A549 (cell line): ENCODE results near the gene SPEN. TPM values are rescaled to one million over a fixed set of nuclear protein-coding genes. Genes with fewer than 3 reads are reported as not detected.
A peak's percentile ranks its signal among the peaks of the same experiment; 100 is the strongest.

ENCODE experiments used
- ATAC-seq, 2 experiments: fragments of 200-7000 bp in 1 of 2; fragments of >200 bp in 1 of 2; cut with Nextera tagmentation in 1 of 2; cut with Tn5 transposase in 1 of 2; 3 replicates each; pipeline versions ENCODE4 v1.8.0 to v1.9.1; 2018 to 2020; ENCODE audit warnings: mild to moderate bottlenecking in 1 of 2, moderate library complexity in 1 of 2
- CTCF ChIA-PET: fragments of 300-600 bp; sonication (Branson Sonifier 250); formaldehyde crosslinking; extraction: SDS; loops from one replicate; lab custom pipeline; 2021; ENCODE audit warnings: antibody characterized with exemption, inconsistent platforms; lab: Yijun Ruan, JAX
- POLR2A ChIA-PET: fragments of 350-600 bp; formaldehyde crosslinking; extraction: SDS; loops from one replicate; lab custom pipeline; 2021; ENCODE audit warnings: antibody characterized with exemption, inconsistent platforms; lab: Yijun Ruan, JAX
- DNase-seq, 2 experiments: peaks; one replicate each; pipeline versions ENCODE4 v3.0.0 to v3.0.0-alpha.2; 2011 to 2016; ENCODE audit warnings: low read depth in 1 of 2, low spot score in 1 of 2
- FAIRE-seq: peaks from 2 replicates; lab custom pipeline; 2011; peaks lifted over from hg19 to GRCh38; lab: Jason Lieb, UNC
- H3K27ac ChIP-seq, 2 experiments: fragments of >200 bp; sonication (Bioruptor Twin); formaldehyde crosslinking; 3 replicates each; pipeline ENCODE4 v1.5.1; 2016 to 2017
- H3K4me1 ChIP-seq: fragments of >200 bp; sonication (Bioruptor Twin); formaldehyde crosslinking; 3 replicates; pipeline ENCODE4 v1.6.1; 2016
- H3K4me2 ChIP-seq: fragments of >200 bp; sonication (Bioruptor Twin); formaldehyde crosslinking; 3 replicates; pipeline ENCODE4 v1.6.1; 2016
- H3K4me3 ChIP-seq: fragments of >200 bp; sonication (Bioruptor Twin); formaldehyde crosslinking; 3 replicates; pipeline ENCODE4 v1.5.1; 2016
- H3K9me3 ChIP-seq: fragments of >200 bp; sonication (Bioruptor Twin); formaldehyde crosslinking; 3 replicates; pipeline ENCODE4 v1.6.1; 2016
- BHLHE40 ChIP-seq: IDR thresholded peaks from 2 replicates; pipeline ENCODE4 v1.6.1; 2012; ENCODE audit warnings: low read depth, low read length, inconsistent platforms
- CBX8 ChIP-seq: fragments of 200-600 bp; sonication (generic); IDR thresholded peaks from 2 replicates; pipeline ENCODE4 v1.6.1; 2016
- CEBPB ChIP-seq, 2 experiments: fragments of >200 bp in 1 of 2; sonication (Bioruptor Twin) in 1 of 2; formaldehyde crosslinking in 1 of 2; IDR thresholded peaks; 2 replicates each; pipeline ENCODE4 v1.6.1; 2012 to 2016
- CHD2 ChIP-seq: fragments of 150-350 bp; IDR thresholded peaks from 2 replicates; pipeline ENCODE4 v1.6.1; 2014; ENCODE audit warnings: low read length; ENCODE audit not compliant: partially characterized antibody
- EHF ChIP-seq: fragments of 250-450 bp; sonication (Bioruptor Pico); IDR thresholded peaks from 2 replicates; pipeline ENCODE4 v1.5.0; 2020; ENCODE audit warnings: mild to moderate bottlenecking
- EHMT2 ChIP-seq: fragments of 200-600 bp; sonication (generic); IDR thresholded peaks from 2 replicates; pipeline ENCODE4 v1.6.1; 2016; ENCODE audit warnings: antibody characterized with exemption, low read depth, mild to moderate bottlenecking, moderate library complexity
- EP300 ChIP-seq, 2 experiments: fragments of >200 bp; sonication (Bioruptor Twin); formaldehyde crosslinking; IDR thresholded peaks; 2 replicates in 1 of 2; 3 replicates in 1 of 2; pipeline ENCODE4 v1.6.1; 2016 to 2017
- FOSB ChIP-seq: fragments of 250-450 bp; sonication (Bioruptor Pico); IDR thresholded peaks from 2 replicates; pipeline ENCODE4 v1.5.0; 2020; ENCODE audit warnings: mild to moderate bottlenecking, moderate library complexity
- FOXS1 ChIP-seq: fragments of 250-450 bp; sonication (Bioruptor Pico); IDR thresholded peaks from 2 replicates; pipeline ENCODE4 v1.5.0; 2020; ENCODE audit warnings: mild to moderate bottlenecking, moderate library complexity
- HDAC2 ChIP-seq: fragments of 200-600 bp; sonication (generic); IDR thresholded peaks from 2 replicates; pipeline ENCODE4 v1.6.1; 2016
- HOXB5 ChIP-seq: fragments of 250-450 bp; sonication (Bioruptor Pico); IDR thresholded peaks from 2 replicates; pipeline ENCODE4 v1.5.0; 2020; ENCODE audit warnings: mild to moderate bottlenecking, moderate library complexity
- JUN ChIP-seq, 2 experiments: fragments of >200 bp; sonication (Bioruptor Twin); formaldehyde crosslinking; IDR thresholded peaks; 2 replicates in 1 of 2; 3 replicates in 1 of 2; pipeline ENCODE4 v1.6.1; 2016 to 2017
- JUNB ChIP-seq: fragments of >200 bp; sonication (Bioruptor Twin); formaldehyde crosslinking; IDR thresholded peaks from 2 replicates; pipeline ENCODE4 v1.6.1; 2016
- KDM1A ChIP-seq: fragments of 200-600 bp; sonication (generic); IDR thresholded peaks from 2 replicates; pipeline ENCODE4 v1.6.1; 2016; ENCODE audit warnings: low read depth, mild to moderate bottlenecking
- NPAS2 ChIP-seq: fragments of 250-450 bp; sonication (Bioruptor Pico); IDR thresholded peaks from 2 replicates; pipeline ENCODE4 v1.8.0; 2022; ENCODE audit warnings: mild to moderate bottlenecking, moderate library complexity, borderline replicate concordance
- PHF8 ChIP-seq: fragments of 200-600 bp; sonication (generic); IDR thresholded peaks from 2 replicates; pipeline ENCODE4 v1.6.1; 2016; ENCODE audit warnings: low read depth, mild to moderate bottlenecking, antibody characterized with exemption, moderate library complexity, borderline replicate concordance
- POLR2AphosphoS2 ChIP-seq: conservative IDR thresholded peaks from 2 replicates; pipeline ENCODE4 v1.6.1; 2012; ENCODE audit warnings: low read length, improper control_type of control experiment, inconsistent platforms
- RCOR1 ChIP-seq: fragments of 150-350 bp; IDR thresholded peaks from 2 replicates; pipeline ENCODE4 v1.6.1; 2014; ENCODE audit warnings: antibody characterized with exemption, low read length, low read depth
- RNF2 ChIP-seq: fragments of 200-600 bp; sonication (generic); IDR thresholded peaks from 2 replicates; pipeline ENCODE4 v1.6.1; 2016; ENCODE audit warnings: low read depth, mild to moderate bottlenecking, antibody characterized with exemption, moderate library complexity, borderline replicate concordance
- SMC3 ChIP-seq: fragments of >200 bp; sonication (Bioruptor Twin); formaldehyde crosslinking; IDR thresholded peaks from 3 replicates; pipeline ENCODE4 v1.6.1; 2018; ENCODE audit warnings: inconsistent platforms
- TFCP2L1 ChIP-seq: fragments of 250-450 bp; sonication (Bioruptor Pico); IDR thresholded peaks from 2 replicates; pipeline ENCODE4 v1.5.0; 2021; ENCODE audit warnings: mild to moderate bottlenecking
- ZC3H11A ChIP-seq: fragments of 450-650 bp; IDR thresholded peaks from 2 replicates; pipeline ENCODE4 v1.6.1; 2014; ENCODE audit warnings: antibody characterized with exemption, mild to moderate bottlenecking
- ZFP36 ChIP-seq: fragments of 450-650 bp; IDR thresholded peaks from 2 replicates; pipeline ENCODE4 v1.6.1; 2014; ENCODE audit warnings: borderline replicate concordance; ENCODE audit not compliant: partially characterized antibody
- ZNF302 ChIP-seq: fragments of 250-450 bp; sonication (Bioruptor Pico); IDR thresholded peaks from 2 replicates; pipeline ENCODE4 v1.9.0; 2021; ENCODE audit warnings: inconsistent platforms, mild to moderate bottlenecking, moderate library complexity
- WGBS: methylation state at CpG from one replicate; pipeline ENCODE4 v1.1.6; 2017; ENCODE audit errors: missing lambda C conversion rate; 5-methylcytosine and 5-hydroxymethylcytosine counted together
- polyA plus RNA-seq, 4 experiments: library from polyadenylated mRNA; depleted of rRNA in 3 of 4; stranded (reverse); fragments of >200 nt; fragmentation: RNase III in 1 of 4; extraction: RNeasy Plus Mini Kit Qiagen cat#74134 plus additional on column Dnase treatment in 1 of 4; gene quantifications; 2 replicates in 3 of 4; 3 replicates in 1 of 4; pipeline ENCODE4 v1.2.3, GENCODE V29; 2011 to 2017
- TF ChIP-seq, protein P1 (sequence below): fragments of 250-450 bp; sonication (Bioruptor Pico); IDR thresholded peaks from 2 replicates; pipeline ENCODE4 v1.5.0; 2021; ENCODE audit warnings: mild to moderate bottlenecking, moderate library complexity, borderline replicate concordance
- TF ChIP-seq, protein P2 (sequence below): IDR thresholded peaks from 2 replicates; pipeline ENCODE4 v1.6.1; 2012
- TF ChIP-seq, protein P3 (sequence below): fragments of 250-450 bp; sonication (Bioruptor Pico); IDR thresholded peaks from 2 replicates; pipeline ENCODE4 v1.5.0; 2020; ENCODE audit warnings: low read depth, mild to moderate bottlenecking, moderate library complexity
- TF ChIP-seq, protein P4 (sequence below): fragments of 150-350 bp; IDR thresholded peaks from 2 replicates; pipeline ENCODE4 v1.6.1; 2014; ENCODE audit warnings: low read depth, mild to moderate bottlenecking, low read length
- TF ChIP-seq, protein P5 (sequence below): fragments of >200 bp; sonication (Bioruptor Twin); formaldehyde crosslinking; IDR thresholded peaks from 3 replicates; pipeline ENCODE4 v1.5.1; 2016

SPEN gene
- polyA plus RNA-seq, 2 of the 4 experiments (the other 2 are of a cell fraction), result 7.0 to 15.5 TPM

DNA sequence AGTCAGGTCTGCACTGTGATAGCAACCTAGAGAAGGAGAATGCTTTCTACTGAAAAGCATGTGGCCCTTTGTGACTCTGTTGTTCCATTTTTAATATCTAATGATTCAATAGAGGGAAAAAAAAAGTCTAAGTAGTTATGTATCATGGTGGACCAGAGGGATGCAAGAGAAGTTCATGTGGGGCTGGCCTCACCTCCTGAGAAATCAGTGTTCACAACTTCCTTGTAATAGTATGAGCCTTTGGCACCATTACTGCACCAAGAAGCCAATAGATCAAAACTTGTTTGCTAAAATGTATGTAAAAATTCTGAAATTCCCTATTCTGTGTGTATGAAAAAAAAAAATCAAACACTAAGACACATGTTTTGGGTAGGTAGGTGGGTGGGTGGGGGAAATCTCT lies 123.4 kb downstream of the SPEN start (continued):
- TF ChIP-seq NPAS2, result no peak
- TF ChIP-seq FOXS1 (CRISPR knock-in tag), result no peak
- TF ChIP-seq ZFP36, result no peak
- no peak for TF ChIP-seq CBX8
- no peak for TF ChIP-seq JUN (IDR thresholded peaks at IDR 0.05)
- no peak for TF ChIP-seq HOXB5

DNA sequence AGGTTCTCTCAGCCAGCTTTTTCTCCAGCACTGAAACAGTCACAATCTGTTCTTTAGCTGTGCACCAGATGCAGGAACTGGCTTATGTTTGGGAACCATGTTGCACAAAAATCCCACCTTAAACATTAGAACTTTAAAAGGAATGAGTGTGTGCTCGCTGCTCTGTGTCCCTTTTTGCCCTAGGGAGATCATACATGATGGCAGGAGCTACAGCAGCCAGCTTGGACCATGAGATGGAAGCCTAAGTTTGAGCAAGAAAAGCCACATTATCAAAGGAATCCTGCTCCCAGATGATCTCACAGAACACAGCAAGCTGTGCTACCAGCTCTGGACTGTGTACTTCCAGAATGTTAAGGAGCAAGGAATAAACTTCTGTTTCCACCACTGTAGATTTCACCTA lies 124.9 kb downstream of the SPEN start:
- H3K4me1 ChIP-seq, result peaks cover 11% of the 10 kb centered on the region; the same call in 2 of the 3 replicates
- FAIRE-seq (no peak), DNase-seq (no peak), ATAC-seq (no peak)
- CTCF ChIA-PET, result no interaction called here
- POLR2A ChIA-PET, result interaction anchor here (1.1 kb wide), 1 partner anchor 138 kb away, joined by 3 read pairs; no protein-coding TSS in a partner anchor
- H3K9me3 ChIP-seq, result peaks cover 8% of the 10 kb centered on the region; the same call in 1 of the 3 replicates
- no peak overlapping the region for H3K4me3 ChIP-seq
- WGBS, result 89% methylated on average over 1 of the region's 1 CpG
- H3K4me2 ChIP-seq, result no peak overlapping the region
- no peak overlapping the region for H3K27ac ChIP-seq
- TF ChIP-seq ZC3H11A (no peak), EHF (CRISPR knock-in tag) (no peak), EHMT2 (no peak), TFCP2L1 (CRISPR knock-in tag) (no peak), SMC3 (no peak), CEBPB (IDR thresholded peaks at IDR 0.05) (no peak), RNF2 (no peak), RCOR1 (no peak), PHF8 (no peak), ZNF302 (CRISPR knock-in tag) (no peak), HDAC2 (no peak)
- TF ChIP-seq, protein P1, sequence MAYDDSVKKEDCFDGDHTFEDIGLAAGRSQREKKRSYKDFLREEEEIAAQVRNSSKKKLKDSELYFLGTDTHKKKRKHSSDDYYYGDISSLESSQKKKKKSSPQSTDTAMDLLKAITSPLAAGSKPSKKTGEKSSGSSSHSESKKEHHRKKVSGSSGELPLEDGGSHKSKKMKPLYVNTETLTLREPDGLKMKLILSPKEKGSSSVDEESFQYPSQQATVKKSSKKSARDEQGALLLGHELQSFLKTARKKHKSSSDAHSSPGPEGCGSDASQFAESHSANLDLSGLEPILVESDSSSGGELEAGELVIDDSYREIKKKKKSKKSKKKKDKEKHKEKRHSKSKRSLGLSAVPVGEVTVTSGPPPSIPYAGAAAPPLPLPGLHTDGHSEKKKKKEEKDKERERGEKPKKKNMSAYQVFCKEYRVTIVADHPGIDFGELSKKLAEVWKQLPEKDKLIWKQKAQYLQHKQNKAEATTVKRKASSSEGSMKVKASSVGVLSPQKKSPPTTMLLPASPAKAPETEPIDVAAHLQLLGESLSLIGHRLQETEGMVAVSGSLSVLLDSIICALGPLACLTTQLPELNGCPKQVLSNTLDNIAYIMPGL (CRISPR knock-in tag), result no peak
- TF ChIP-seq, protein P2, sequence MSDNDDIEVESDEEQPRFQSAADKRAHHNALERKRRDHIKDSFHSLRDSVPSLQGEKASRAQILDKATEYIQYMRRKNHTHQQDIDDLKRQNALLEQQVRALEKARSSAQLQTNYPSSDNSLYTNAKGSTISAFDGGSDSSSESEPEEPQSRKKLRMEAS, result no peak

DNA sequence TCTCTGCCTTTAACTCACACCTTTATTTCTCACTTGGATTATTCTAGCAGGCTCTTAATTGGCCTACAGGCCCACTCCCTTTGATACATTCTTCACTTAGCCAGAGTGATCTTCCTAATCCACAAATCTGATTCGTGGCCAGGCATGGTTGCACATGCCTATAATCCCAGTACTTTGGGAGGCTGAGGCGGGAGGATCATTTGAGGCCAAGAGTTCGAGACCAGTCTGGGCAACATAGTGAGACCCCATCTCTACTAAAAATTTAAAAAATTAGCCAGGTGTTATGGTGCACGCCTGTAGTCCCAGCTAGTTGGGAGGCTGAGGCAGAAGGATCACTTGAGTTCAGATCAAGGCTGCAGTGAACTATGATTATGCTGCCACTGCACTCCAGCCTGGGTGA lies 126.3 kb downstream of the SPEN start:
- Histone ChIP-seq H3K4me1 (peaks cover 11% of the 10 kb centered on the region; the same call in 2 of the 3 replicates), H3K4me2 (no peak overlapping the region), H3K27ac (no peak overlapping the region), H3K9me3 (peaks cover 8% of the 10 kb centered on the region; the same call in 1 of the 3 replicates), H3K4me3 (no peak overlapping the region)
- ChIA-PET POLR2A (no interaction called here), CTCF (interaction anchor here (0.7 to 0.8 kb wide), 2 partner anchors 12 to 179 kb away, joined by 3 to 4 read pairs; no protein-coding TSS in a partner anchor)
- FAIRE-seq (no peak), ATAC-seq (no peak), DNase-seq (no peak)
- TF ChIP-seq RNF2, result no peak
- 84% methylated on average over 4 of the region's 4 CpGs for WGBS

DNA sequence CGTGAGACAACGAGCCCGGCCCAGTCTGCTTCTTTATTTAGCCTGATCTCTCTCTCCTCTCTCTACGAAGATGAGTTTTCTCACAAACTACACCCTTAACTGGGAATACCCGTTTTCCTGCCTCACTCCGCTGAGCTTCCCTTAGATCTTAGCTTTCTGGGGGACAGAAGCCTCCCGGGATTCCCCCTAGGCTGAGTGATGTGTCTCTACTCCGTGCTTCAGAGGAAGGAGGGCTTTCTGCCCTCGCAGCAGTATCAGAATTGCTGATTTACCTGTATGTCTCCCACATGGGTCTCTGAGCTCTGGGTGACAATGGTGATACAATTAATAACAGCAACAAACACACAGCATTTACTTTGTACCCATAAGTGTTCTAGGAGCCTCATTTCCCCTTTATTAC lies 127.3 kb downstream of the SPEN start:
- Histone ChIP-seq H3K27ac (peak overlapping the region; percentile 83 to 94; a peak in 5 of 6 replicates), H3K4me3 (peak overlapping the region; percentile 66), H3K4me2 (peak overlapping the region; percentile 91), H3K4me1 (peaks cover 11% of the 10 kb centered on the region; the same call in 2 of the 3 replicates), H3K9me3 (no peaks in the 10 kb centered on the region; the same call in 2 of the 3 replicates)
- ATAC-seq, result no peak
- no peak for DNase-seq
- no peak for FAIRE-seq
- POLR2A ChIA-PET, result interaction anchor here (2.2 kb wide), 1 partner anchor 25 kb away, joined by 12 read pairs; no protein-coding TSS in a partner anchor
- 84% methylated on average over 9 of the region's 9 CpGs for WGBS
- CTCF ChIA-PET, result interaction anchor here (0.9 to 1.9 kb wide), 2 partner anchors 19 to 183 kb away, joined by 3 to 6 read pairs; no protein-coding TSS in a partner anchor
- TF ChIP-seq, protein P3, sequence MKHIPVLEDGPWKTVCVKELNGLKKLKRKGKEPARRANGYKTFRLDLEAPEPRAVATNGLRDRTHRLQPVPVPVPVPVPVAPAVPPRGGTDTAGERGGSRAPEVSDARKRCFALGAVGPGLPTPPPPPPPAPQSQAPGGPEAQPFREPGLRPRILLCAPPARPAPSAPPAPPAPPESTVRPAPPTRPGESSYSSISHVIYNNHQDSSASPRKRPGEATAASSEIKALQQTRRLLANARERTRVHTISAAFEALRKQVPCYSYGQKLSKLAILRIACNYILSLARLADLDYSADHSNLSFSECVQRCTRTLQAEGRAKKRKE (CRISPR knock-in tag), result no peak
- TF ChIP-seq HDAC2, result no peak
- TF ChIP-seq, protein P4, sequence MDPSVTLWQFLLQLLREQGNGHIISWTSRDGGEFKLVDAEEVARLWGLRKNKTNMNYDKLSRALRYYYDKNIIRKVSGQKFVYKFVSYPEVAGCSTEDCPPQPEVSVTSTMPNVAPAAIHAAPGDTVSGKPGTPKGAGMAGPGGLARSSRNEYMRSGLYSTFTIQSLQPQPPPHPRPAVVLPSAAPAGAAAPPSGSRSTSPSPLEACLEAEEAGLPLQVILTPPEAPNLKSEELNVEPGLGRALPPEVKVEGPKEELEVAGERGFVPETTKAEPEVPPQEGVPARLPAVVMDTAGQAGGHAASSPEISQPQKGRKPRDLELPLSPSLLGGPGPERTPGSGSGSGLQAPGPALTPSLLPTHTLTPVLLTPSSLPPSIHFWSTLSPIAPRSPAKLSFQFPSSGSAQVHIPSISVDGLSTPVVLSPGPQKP, result no peak
- TF ChIP-seq ZFP36, result no peak
- TF ChIP-seq FOSB, result no peak
- TF ChIP-seq, protein P5, sequence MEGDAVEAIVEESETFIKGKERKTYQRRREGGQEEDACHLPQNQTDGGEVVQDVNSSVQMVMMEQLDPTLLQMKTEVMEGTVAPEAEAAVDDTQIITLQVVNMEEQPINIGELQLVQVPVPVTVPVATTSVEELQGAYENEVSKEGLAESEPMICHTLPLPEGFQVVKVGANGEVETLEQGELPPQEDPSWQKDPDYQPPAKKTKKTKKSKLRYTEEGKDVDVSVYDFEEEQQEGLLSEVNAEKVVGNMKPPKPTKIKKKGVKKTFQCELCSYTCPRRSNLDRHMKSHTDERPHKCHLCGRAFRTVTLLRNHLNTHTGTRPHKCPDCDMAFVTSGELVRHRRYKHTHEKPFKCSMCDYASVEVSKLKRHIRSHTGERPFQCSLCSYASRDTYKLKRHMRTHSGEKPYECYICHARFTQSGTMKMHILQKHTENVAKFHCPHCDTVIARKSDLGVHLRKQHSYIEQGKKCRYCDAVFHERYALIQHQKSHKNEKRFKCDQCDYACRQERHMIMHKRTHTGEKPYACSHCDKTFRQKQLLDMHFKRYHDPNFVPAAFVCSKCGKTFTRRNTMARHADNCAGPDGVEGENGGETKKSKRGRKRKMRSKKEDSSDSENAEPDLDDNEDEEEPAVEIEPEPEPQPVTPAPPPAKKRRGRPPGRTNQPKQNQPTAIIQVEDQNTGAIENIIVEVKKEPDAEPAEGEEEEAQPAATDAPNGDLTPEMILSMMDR, result no peak
- TF ChIP-seq JUNB, result no peak
- TF ChIP-seq BHLHE40, result no peak
- TF ChIP-seq EP300 (IDR thresholded peaks at IDR 0.05), result no peak
- no peak for TF ChIP-seq JUN (IDR thresholded peaks at IDR 0.05)
- no peak for TF ChIP-seq POLR2AphosphoS2
- no peak for TF ChIP-seq CHD2
- TF ChIP-seq KDM1A, result no peak
